GM12878 (cell line): ENCODE measurements around the gene LRP1. TPM values are rescaled to one million over a fixed set of nuclear protein-coding genes. Genes with fewer than 3 reads are reported as not detected.
A peak's percentile ranks its signal among the peaks of the same experiment; 100 is the strongest.

Source experiments
- ATAC-seq: fragments of 200-7000 bp; cut with Tn5 transposase; 3 replicates; pipeline ENCODE4 v1.9.1; 2020; ENCODE audit warnings: mild to moderate bottlenecking, moderate library complexity
- BruUV-seq: library from RNA; stranded (reverse); fragments of 400-500 nt; replicated peaks from 2 replicates; lab custom pipeline; 2021; lab: Mats Ljungman, UMichigan
- CTCF ChIA-PET: fragments of 300-600 bp; sonication (Branson Sonifier 250); formaldehyde crosslinking; extraction: SDS; loops from one replicate; lab custom pipeline; 2021; ENCODE audit warnings: inconsistent platforms; lab: Yijun Ruan, JAX
- POLR2A ChIA-PET: fragments of 350-600 bp; formaldehyde crosslinking; extraction: SDS; loops from one replicate; lab custom pipeline; 2021; ENCODE audit warnings: inconsistent platforms; lab: Charles Lee
- RAD21 ChIA-PET: fragments of 300-600 bp; sonication (Branson Sonifier 250); formaldehyde crosslinking; loops from one replicate; lab custom pipeline; 2023; ENCODE audit warnings: antibody characterized with exemption; ENCODE audit not compliant: unreplicated experiment; lab: Charles Lee
- SMC1A ChIA-PET: fragments of 300-600 bp; sonication (Branson Sonifier 250); formaldehyde crosslinking; loops from one replicate; lab custom pipeline; 2023; ENCODE audit not compliant: unreplicated experiment, uncharacterized antibody; lab: Charles Lee
- DNase-seq: peaks from one replicate; pipeline ENCODE4 v3.0.0-alpha.2; 2011; ENCODE audit warnings: low read depth, low spot score
- FAIRE-seq: peaks from 3 replicates; lab custom pipeline; 2011; peaks lifted over from hg19 to GRCh38; lab: Jason Lieb, UNC
- H2AFZ ChIP-seq: 2 replicates; pipeline ENCODE4 v1.6.0; 2011; ENCODE audit warnings: low read depth, low read length, control low read depth; ENCODE audit not compliant: control insufficient read depth
- H3K27ac ChIP-seq: 2 replicates; pipeline ENCODE4 v1.5.1; 2011; ENCODE audit warnings: control low read depth; ENCODE audit not compliant: control insufficient read depth, insufficient read depth
- H3K27me3 ChIP-seq, 2 experiments: replicated peaks in 1 of 2; 2 replicates each; pipeline versions ENCODE4 v1.6.0 to v1.6.1; 2011; ENCODE audit warnings: low read length in 1 of 2; ENCODE audit not compliant: control insufficient read depth in 2 of 2, insufficient read depth in 2 of 2
- H3K36me3 ChIP-seq, 2 experiments: 2 replicates each; pipeline ENCODE4 v1.5.1; 2011; ENCODE audit warnings: low read length in 1 of 2; ENCODE audit not compliant: control insufficient read depth in 2 of 2, insufficient read depth in 2 of 2
- H3K4me1 ChIP-seq: 2 replicates; pipeline ENCODE4 v1.6.1; 2011; ENCODE audit warnings: mild to moderate bottlenecking, low read length, moderate library complexity, mixed read lengths; ENCODE audit not compliant: control insufficient read depth, insufficient read depth
- H3K4me2 ChIP-seq: 2 replicates; pipeline ENCODE4 v1.6.0; 2011; ENCODE audit warnings: control low read depth; ENCODE audit not compliant: control insufficient read depth, insufficient read depth
- H3K4me3 ChIP-seq: fragments of 200-600 bp; sonication (generic); 2 replicates; pipeline ENCODE4 v1.5.1; 2016
- H3K79me2 ChIP-seq: 2 replicates; pipeline ENCODE4 v1.6.0; 2011; ENCODE audit warnings: low read length; ENCODE audit not compliant: control insufficient read depth, insufficient read depth
- H3K9ac ChIP-seq: 2 replicates; pipeline ENCODE4 v1.8.0; 2011; ENCODE audit warnings: low read length, control low read depth, mixed read lengths; ENCODE audit not compliant: control insufficient read depth, insufficient read depth
- H3K9me3 ChIP-seq: replicated peaks from 3 replicates; pipeline ENCODE4 v1.5.1; 2011; ENCODE audit warnings: mild to moderate bottlenecking, low read length; ENCODE audit not compliant: control insufficient read depth, insufficient read depth
- H4K20me1 ChIP-seq: 2 replicates; pipeline ENCODE4 v1.6.0; 2011; ENCODE audit not compliant: control insufficient read depth, insufficient read depth
- BRCA1 ChIP-seq: IDR thresholded peaks from 2 replicates; pipeline ENCODE4 v1.6.1; 2011; ENCODE audit warnings: low read depth, low read length, improper control_type of control experiment
- CHD1 ChIP-seq: IDR thresholded peaks from 2 replicates; pipeline ENCODE4 v1.6.1; 2012; ENCODE audit warnings: low read depth, low read length, improper control_type of control experiment
- CREB1 ChIP-seq: IDR thresholded peaks from 2 replicates; pipeline ENCODE4 v1.6.1; 2012; ENCODE audit warnings: low read depth, mild to moderate bottlenecking, inconsistent platforms
- CREM ChIP-seq: IDR thresholded peaks from 2 replicates; pipeline ENCODE4 v1.6.1; 2014; ENCODE audit warnings: antibody characterized with exemption, low read depth
- E2F4 ChIP-seq: IDR thresholded peaks from 2 replicates; pipeline ENCODE4 v1.6.1; 2012; ENCODE audit warnings: low read depth, low read length, improper control_type of control experiment
- HDGF ChIP-seq: fragments of 450-650 bp; IDR thresholded peaks from 2 replicates; pipeline ENCODE4 v1.6.1; 2016; ENCODE audit warnings: antibody characterized with exemption
- HSF1 ChIP-seq: fragments of 150-350 bp; IDR thresholded peaks from 2 replicates; pipeline ENCODE4 v1.6.1; 2014; ENCODE audit warnings: mild to moderate bottlenecking, low read depth, low read length
- IRF4 ChIP-seq: IDR thresholded peaks from 2 replicates; pipeline ENCODE4 v1.6.1; 2011; ENCODE audit warnings: low read depth, low read length
- IRF5 ChIP-seq: fragments of 450-650 bp; IDR thresholded peaks from 2 replicates; pipeline ENCODE4 v1.6.1; 2017; ENCODE audit warnings: borderline replicate concordance
- MEF2A ChIP-seq: IDR thresholded peaks from 2 replicates; pipeline ENCODE4 v1.6.1; 2011; ENCODE audit warnings: low read depth, mild to moderate bottlenecking, low read length, moderate library complexity; ENCODE audit not compliant: insufficient read depth
- RAD21 ChIP-seq: IDR thresholded peaks from 2 replicates; pipeline ENCODE4 v1.6.1; 2011; ENCODE audit warnings: mild to moderate bottlenecking, low read depth, low read length, moderate library complexity; ENCODE audit not compliant: insufficient read depth
- TCF7 ChIP-seq: IDR thresholded peaks from 2 replicates; pipeline ENCODE4 v1.6.1; 2014; ENCODE audit warnings: antibody characterized with exemption, borderline replicate concordance
- USF2 ChIP-seq: IDR thresholded peaks from 2 replicates; pipeline ENCODE4 v1.6.1; 2011; ENCODE audit warnings: low read depth, low read length, improper control_type of control experiment, borderline replicate concordance
- ZZZ3 ChIP-seq: IDR thresholded peaks from 2 replicates; pipeline ENCODE4 v1.6.1; 2011; ENCODE audit warnings: low read depth; ENCODE audit not compliant: control insufficient read depth, insufficient read length
- WGBS: methylation state at CpG from one replicate; pipeline ENCODE4 v1.1.6; 2016; ENCODE audit warnings: low lambda C conversion rate; ENCODE audit not compliant: insufficient replicate concordance, insufficient coverage; ENCODE audit errors: missing lambda C conversion rate; 5-methylcytosine and 5-hydroxymethylcytosine counted together
- in situ Hi-C: fragments of 300-500 bp; cut with MboI; formaldehyde crosslinking; loops from 9 replicates; pipeline ENCODE4 v1.14.3; 2018; ENCODE audit warnings: mixed read lengths
- intact Hi-C: fragments of 100-400 bp; cut with micrococcal nuclease; formaldehyde crosslinking; loops from one replicate; pipeline ENCODE4 v1.14.2; 2022; ENCODE audit not compliant: unreplicated experiment
- polyA plus RNA-seq, 11 experiments: library from polyadenylated mRNA; depleted of rRNA in 4 of 11; unstranded in 6 of 11; stranded (reverse) in 5 of 11; fragments of >200 nt; fragmentation: Nextera tagmentation in 4 of 11; fragmentation: Illumina TruSeq in 1 of 11; extraction: Ambion mirVana in 4 of 11; extraction: Trizol in 1 of 11; gene quantifications; 1 replicate in 1 of 11; 2 replicates in 10 of 11; pipeline versions ENCODE4 v1.2.1 to v1.2.3, GENCODE V29; 2011 to 2016; ENCODE audit warnings: inconsistent platforms in 2 of 11, missing spikeins in 2 of 11, low read depth in 1 of 11
- total RNA-seq, 4 experiments: library from RNA; depleted of rRNA in 3 of 4; stranded (reverse); fragments of >200 nt in 3 of 4; fragmentation: Illumina TruSeq in 1 of 4; extraction: Trizol in 1 of 4; gene quantifications; 2 replicates each; pipeline versions ENCODE4 v1.2.1 to v1.2.3, GENCODE V29; 2013 to 2021

Gene LRP1
- total and polyA plus RNA-seq, 10 of the 15 experiments (the other 5 are each of a cell fraction or from before 2014, with no cell fraction given): under 0.01 to 1.1 (median 0.20) TPM; not detected in 2

GRCh38 chr12:57237932-57238853 is 109.9 kb downstream of the LRP1 start (continued):
- no peak for TF ChIP-seq IRF5

DNA sequence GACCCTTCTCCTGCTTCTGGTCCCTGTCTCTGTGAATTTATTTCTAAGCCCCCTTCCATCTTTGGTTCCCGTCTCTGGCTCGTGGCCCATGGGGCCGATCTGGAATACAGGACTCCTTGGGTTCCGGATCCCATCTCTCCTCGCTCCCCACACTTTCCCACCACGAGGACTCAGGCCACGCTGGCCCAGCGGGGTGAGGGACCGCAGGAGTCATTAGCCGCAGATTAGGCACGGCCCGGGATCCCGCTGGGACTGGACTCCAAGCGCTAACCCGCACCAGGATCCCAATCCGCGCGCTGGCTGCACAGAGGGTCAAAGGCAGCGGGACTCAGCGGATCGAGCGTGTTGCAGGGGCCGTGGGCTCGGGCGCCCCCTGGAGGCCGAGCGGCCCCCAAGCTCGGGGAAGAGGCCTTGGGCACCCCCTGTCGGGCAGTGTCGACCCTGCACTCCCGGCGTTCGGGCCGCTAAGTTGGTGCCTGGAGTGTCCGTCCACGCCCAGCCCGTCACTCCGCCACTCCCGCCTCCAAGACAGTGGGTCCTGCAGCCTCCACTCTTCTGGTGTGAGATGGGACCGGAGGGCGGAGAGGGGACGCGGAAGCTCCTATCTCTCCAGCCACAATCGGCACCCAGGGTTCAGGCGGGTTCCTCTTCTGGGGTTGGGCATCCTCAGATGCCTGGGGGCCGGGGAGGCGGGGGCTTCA is 110.7 kb downstream of the LRP1 start:
- BruUV-seq: no TSS peak
- peak; percentile 99 for FAIRE-seq
- H3K36me3 ChIP-seq: peaks cover 2 to 3% of the 10 kb centered on the region in 2 experiments; a peak in 3 of 4 replicates
- in situ Hi-C loops (no loop called here), intact Hi-C loops (loop anchor here (1.0 kb wide), 1 partner anchor 26 kb away; no protein-coding TSS in a partner anchor)
- peak; percentile 72 for ATAC-seq
- H3K79me2 ChIP-seq: no peaks in the 10 kb centered on the region
- ChIA-PET SMC1A (interaction anchor here (0.6 to 8.1 kb wide), 4 partner anchors 10 to 615 kb away, joined by 3 to 55 read pairs (median 7); partner anchors contain the start of gene SHMT2), CTCF (interaction anchor here (0.8 to 10.7 kb wide), 10 partner anchors 11 to 219 kb away, joined by 3 to 271 read pairs (median 8); partner anchors contain the start of genes INHBE, SHMT2, STAC3 and STAT6), POLR2A (interaction anchor here (0.5 to 2.8 kb wide), 5 partner anchors 9 to 219 kb away, joined by 3 to 15 read pairs (median 5); partner anchors contain the start of genes SHMT2 and STAT6), RAD21 (interaction anchor here (1.0 to 14.4 kb wide), 6 partner anchors 9 to 214 kb away, joined by 3 to 85 read pairs (median 14); partner anchors contain the start of genes INHBE and SHMT2)
- peaks cover 47% of the 10 kb centered on the region for H3K4me1 ChIP-seq
- peaks cover 5 to 8% of the 10 kb centered on the region in 2 experiments; a peak in 3 of 4 replicates for H3K27me3 ChIP-seq
- 0 out of 2 replicates have a peak, but pooled peaks cover 2% of the 10 kb centered on the region for H4K20me1 ChIP-seq
- peak overlapping the region; percentile 57 for H3K9ac ChIP-seq
- no peaks in the 10 kb centered on the region for H3K9me3 ChIP-seq
- H3K4me3 ChIP-seq: peak overlapping the region; percentile 68
- H3K27ac ChIP-seq: no peak overlapping the region
- WGBS: 1% methylated on average over 47 of the region's 47 CpGs
- DNase-seq: no peak
- H3K4me2 ChIP-seq: peak overlapping the region; percentile 93
- peak overlapping the region; percentile 85 for H2AFZ ChIP-seq
- 0 out of 2 replicates have a peak, but pooled peaks have one; percentile 52 for TF ChIP-seq HSF1
- no peak for TF ChIP-seq TCF7
- TF ChIP-seq CHD1: no peak
- TF ChIP-seq CREM: 0 out of 2 replicates have a peak, but pooled peaks have one; percentile 30
- TF ChIP-seq ZZZ3: no peak
- TF ChIP-seq CREB1: peak; percentile 63; the same call in 1 of the 2 replicates
- 0 out of 2 replicates have a peak, but pooled peaks have one; percentile 31 for TF ChIP-seq IRF4
- TF ChIP-seq USF2: no peak
- TF ChIP-seq BRCA1: no peak
- TF ChIP-seq HDGF: 0 out of 2 replicates have a peak, but pooled peaks have one; percentile 30
- TF ChIP-seq E2F4: peak; percentile 32; the same call in 1 of the 2 replicates
- no peak for TF ChIP-seq MEF2A
- TF ChIP-seq RAD21: peak; percentile 88
